Testis (tissue), 3 donors: ENCODE data around the gene PRAMEF17. TPM values are rescaled to one million over a fixed set of nuclear protein-coding genes. Genes with fewer than 3 reads are reported as not detected.
"Not testable (repeated sequence)": the region's sequence is repeated elsewhere in the genome, so short reads cannot be mapped to it uniquely, and the experiment has no call there.

Source experiments
- DNase-seq: peaks from one replicate; pipeline ENCODE4 v3.0.0-alpha.2; 2019
- H3K27ac ChIP-seq, 2 donors: fragments of 200-600 bp; sonication (generic); one replicate each; pipeline ENCODE4 v1.5.1; 2019
- H3K27me3 ChIP-seq: fragments of 200-600 bp; sonication (generic); one replicate; pipeline ENCODE4 v1.5.1; 2019
- H3K36me3 ChIP-seq: fragments of 200-600 bp; sonication (generic); one replicate; pipeline ENCODE4 v1.5.1; 2017; ENCODE audit warnings: low read depth; ENCODE audit errors: missing control alignments
- H3K4me1 ChIP-seq: fragments of 200-600 bp; sonication (generic); one replicate; pipeline ENCODE4 v1.5.1; 2019
- H3K4me3 ChIP-seq, 2 donors: fragments of 200-600 bp; sonication (generic); one replicate each; pipeline ENCODE4 v1.5.1; 2017 to 2019
- H3K9me3 ChIP-seq: fragments of 200-600 bp; sonication (generic); one replicate; pipeline ENCODE4 v1.5.1; 2017
- CTCF ChIP-seq, 3 experiments: fragments of 450-650 bp in 2 of 3; fragments of 200-600 bp in 1 of 3; sonication (generic) in 1 of 3; IDR thresholded peaks; one replicate each; pipeline ENCODE4 v1.5.1; 2016 to 2019; ENCODE audit warnings: antibody characterized with exemption in 3 of 3, mild to moderate bottlenecking in 2 of 3, moderate library complexity in 1 of 3
- POLR2A ChIP-seq: fragments of 450-650 bp; IDR thresholded peaks from one replicate; pipeline ENCODE4 v1.6.1; 2017; ENCODE audit warnings: antibody characterized with exemption, mild to moderate bottlenecking, moderate library complexity
- WGBS, 2 donors: methylation state at CpG; one replicate each; pipeline ENCODE4 v1.1.5; 2018; 5-methylcytosine and 5-hydroxymethylcytosine counted together
- intact Hi-C: fragments of 100-400 bp; cut with DNase I; formaldehyde crosslinking; loops from one replicate; pipeline ENCODE4 v1.15.1; 2023; ENCODE audit warnings: low total_unique reads
- polyA plus RNA-seq: library from polyadenylated mRNA; stranded (reverse); fragments of 350-450 nt; fragmentation: Illumina TruSeq; extraction: RNeasy Lipid Tissue Mini Kit (QIAGEN cat#74804); gene quantifications from one replicate; pipeline ENCODE4 v1.2.3, GENCODE V29; 2014; ENCODE audit warnings: low read depth, low replicate concordance; ENCODE audit not compliant: insufficient read depth
- total RNA-seq, 2 donors: library from RNA; depleted of rRNA; stranded (reverse); fragments of >200 nt; gene quantifications; one replicate each; pipeline ENCODE4 v1.2.3, GENCODE V29; 2016

The PRAMEF17 gene
- total and polyA plus RNA-seq, 3 donors from 2014 or later = 0.31 TPM; not detected in 2

GRCh38 chr1:13368544-13368943 lies 20.9 kb upstream of the PRAMEF17 start:
- WGBS, 2 donors = 62 to 64% methylated on average over 4 of the region's 4 CpGs
- intact Hi-C loops, H3K36me3 ChIP-seq, H3K4me1 ChIP-seq, H3K4me3 ChIP-seq, H3K9me3 ChIP-seq, H3K27ac ChIP-seq, H3K27me3 ChIP-seq: not testable (repeated sequence)
- TF ChIP-seq CTCF (IDR thresholded peaks at IDR 0.05) = peak in 1 of 3 experiments; percentile 46
- peak; percentile 58 for DNase-seq

- H3K4me1 ChIP-seq, H3K27me3 ChIP-seq, H3K9me3 ChIP-seq, intact Hi-C loops, H3K4me3 ChIP-seq, DNase-seq, H3K36me3 ChIP-seq, H3K27ac ChIP-seq: not testable (repeated sequence)
- 80 to 95% methylated on average over 3 of the region's 3 CpGs for WGBS, 2 donors
Observed at GRCh38 chr1:13378983-13379382, 10.4 kb upstream of the PRAMEF17 start.

- H3K4me1 ChIP-seq, H3K27ac ChIP-seq, H3K9me3 ChIP-seq, DNase-seq, H3K36me3 ChIP-seq, intact Hi-C loops, H3K27me3 ChIP-seq, H3K4me3 ChIP-seq: not testable (repeated sequence)
- WGBS, 2 donors = 77 to 78% methylated on average over 3 of the region's 3 CpGs
Observed at GRCh38 chr1:13380380-13380779, 9.1 kb upstream of the PRAMEF17 start.

- intact Hi-C loops, H3K36me3 ChIP-seq, DNase-seq, H3K4me3 ChIP-seq, H3K27me3 ChIP-seq, H3K4me1 ChIP-seq, H3K27ac ChIP-seq, H3K9me3 ChIP-seq: not testable (repeated sequence)
- 78 to 84% methylated on average over 7 of the region's 7 CpGs for WGBS, 2 donors
Observed at GRCh38 chr1:13393004-13393403, 3.6 kb downstream of the PRAMEF17 start.

- intact Hi-C loops, H3K9me3 ChIP-seq, H3K4me3 ChIP-seq, H3K27ac ChIP-seq, H3K4me1 ChIP-seq, H3K27me3 ChIP-seq, H3K36me3 ChIP-seq, DNase-seq: not testable (repeated sequence)
- WGBS, 2 donors = 47 to 80% methylated on average over 21 to 26 of the region's 32 CpGs
Observed at GRCh38 chr1:13394761-13395160, 5.3 kb downstream of the PRAMEF17 start.

GRCh38 chr1:13395311-13395710 lies 5.9 kb downstream of the PRAMEF17 start:
- intact Hi-C loops = not testable (repeated sequence)
- 68 to 70% methylated on average over 10 to 22 of the region's 22 CpGs for WGBS, 2 donors

GRCh38 chr1:13407811-13408210 lies 18.4 kb downstream of the PRAMEF17 start:
- no peak for DNase-seq
- TF ChIP-seq POLR2A (no peak), CTCF (IDR thresholded peaks at IDR 0.05) (no peak)
- Histone ChIP-seq H3K4me3 (no peak overlapping the region), H3K27ac (no peak overlapping the region), H3K9me3 (no peaks in the 10 kb centered on the region), H3K27me3 (no peaks in the 10 kb centered on the region), H3K36me3 (no peaks in the 10 kb centered on the region), H3K4me1 (no peaks in the 10 kb centered on the region)
- 60 to 92% methylated on average over 4 of the region's 4 CpGs for WGBS, 2 donors
- intact Hi-C loops = no loop called here

More at GRCh38 chr1:13395311-13395710, 5.9 kb downstream of the PRAMEF17 start:
- not testable (repeated sequence) for H3K4me3 ChIP-seq, H3K27me3 ChIP-seq, H3K4me1 ChIP-seq, H3K9me3 ChIP-seq, H3K27ac ChIP-seq, H3K36me3 ChIP-seq, DNase-seq

GRCh38 chr1:13410150-13410549 lies 20.7 kb downstream of the PRAMEF17 start, which contains the start of gene PRAMEF20:
TSS of gene PRAMEF20 (plus strand) at chr1:13410450. CDS start at chr1:13416355, 5,905 bp downstream.
- H3K36me3 ChIP-seq, DNase-seq, H3K4me3 ChIP-seq, intact Hi-C loops, H3K9me3 ChIP-seq, H3K4me1 ChIP-seq, H3K27ac ChIP-seq, H3K27me3 ChIP-seq: not testable (repeated sequence)
- 53 to 79% methylated on average over 4 of the region's 4 CpGs for WGBS, 2 donors
